GM18517 (cell line): ENCODE data around the gene ZNF154.
"Not testable (repeated sequence)": the region's sequence is repeated elsewhere in the genome, so short reads cannot be mapped to it uniquely, and the experiment has no call there.

Source experiments
- ATAC-seq: cut with Tn5 transposase; IDR thresholded peaks from one replicate; pipeline ENCODE4 v1.9.1; 2021; ENCODE audit warnings: mild to moderate bottlenecking, moderate library complexity; ENCODE audit not compliant: unreplicated experiment

The ZNF154 gene

DNA sequence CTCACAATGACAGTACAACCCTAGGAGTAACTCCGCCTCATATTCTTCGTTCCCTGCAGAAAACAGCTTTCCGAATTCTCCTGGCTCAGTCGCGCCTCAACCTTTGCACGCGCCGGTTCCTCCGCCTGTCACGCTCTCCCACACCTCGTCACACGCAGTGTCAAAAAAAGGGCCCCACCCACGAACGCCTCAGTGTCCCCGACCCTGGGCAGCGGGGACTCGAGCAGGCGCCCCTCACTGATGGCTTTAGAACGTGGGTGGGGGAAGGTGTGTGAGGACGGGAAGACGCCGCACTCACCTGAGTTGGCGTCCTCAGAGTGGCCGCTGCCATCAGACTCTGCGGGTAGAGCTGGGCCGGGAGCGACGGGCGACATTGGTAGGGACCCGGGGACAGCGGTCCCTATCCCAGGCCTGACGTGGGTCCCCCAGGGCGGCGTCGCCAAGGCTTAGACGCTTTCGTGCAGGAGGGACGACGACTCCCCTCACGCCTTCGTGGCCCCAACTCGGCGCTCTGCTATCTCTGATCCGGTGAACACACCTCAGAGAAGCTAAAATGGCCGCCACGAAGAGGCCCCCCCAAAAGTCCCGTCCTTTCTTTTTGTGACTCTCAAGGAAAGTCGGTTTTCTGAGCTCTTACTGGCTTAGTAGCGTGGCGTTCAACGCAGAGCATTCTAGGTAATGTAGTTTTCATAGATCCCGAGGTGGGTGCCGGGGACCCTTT is at the start of gene ZNF154:
TSS of gene ZNF154 (minus strand) at position 564 of the 721 bp plus-strand sequence. CDS start at position 331, 233 bp downstream.
- ATAC-seq: no peak

DNA sequence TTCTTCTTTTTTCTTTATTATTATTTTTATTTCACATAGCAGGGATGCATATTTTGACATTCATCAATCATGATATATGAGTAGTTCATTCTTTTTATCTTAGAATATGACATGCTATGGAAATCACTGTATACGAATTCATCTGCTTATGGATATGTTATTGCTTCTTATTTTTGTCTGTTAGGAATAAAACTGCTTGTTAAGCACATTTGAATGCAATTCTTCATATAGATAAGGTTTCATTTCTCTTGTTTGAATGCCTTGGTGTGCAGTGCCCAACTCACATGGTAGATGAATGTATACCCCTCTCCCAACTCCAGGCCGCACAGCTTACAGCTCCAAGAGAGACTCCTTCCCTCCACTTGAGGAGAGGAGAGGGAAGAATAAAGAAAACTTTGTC is 48.9 kb upstream of the ZNF154 start:
- ATAC-seq: no peak

DNA sequence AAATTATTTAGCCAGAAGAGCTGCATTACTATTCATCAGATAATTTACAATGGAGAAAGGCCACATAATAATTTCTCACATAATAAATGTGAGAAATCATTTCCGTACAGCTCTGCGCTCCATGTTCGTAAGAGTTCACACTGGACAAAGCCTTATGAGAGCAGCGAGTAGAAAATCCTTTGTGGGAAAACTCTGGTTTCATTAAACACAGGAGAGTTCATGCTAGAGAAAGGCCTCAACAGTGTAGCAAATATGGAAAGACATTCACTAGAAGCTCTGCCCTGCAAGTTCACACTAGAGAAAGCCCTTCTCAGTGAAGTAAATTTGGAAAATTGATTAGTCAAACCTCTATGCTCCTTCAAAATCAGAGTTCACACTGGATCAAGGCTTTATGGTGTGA is 46.0 kb upstream of the ZNF154 start:
- no peak for ATAC-seq

DNA sequence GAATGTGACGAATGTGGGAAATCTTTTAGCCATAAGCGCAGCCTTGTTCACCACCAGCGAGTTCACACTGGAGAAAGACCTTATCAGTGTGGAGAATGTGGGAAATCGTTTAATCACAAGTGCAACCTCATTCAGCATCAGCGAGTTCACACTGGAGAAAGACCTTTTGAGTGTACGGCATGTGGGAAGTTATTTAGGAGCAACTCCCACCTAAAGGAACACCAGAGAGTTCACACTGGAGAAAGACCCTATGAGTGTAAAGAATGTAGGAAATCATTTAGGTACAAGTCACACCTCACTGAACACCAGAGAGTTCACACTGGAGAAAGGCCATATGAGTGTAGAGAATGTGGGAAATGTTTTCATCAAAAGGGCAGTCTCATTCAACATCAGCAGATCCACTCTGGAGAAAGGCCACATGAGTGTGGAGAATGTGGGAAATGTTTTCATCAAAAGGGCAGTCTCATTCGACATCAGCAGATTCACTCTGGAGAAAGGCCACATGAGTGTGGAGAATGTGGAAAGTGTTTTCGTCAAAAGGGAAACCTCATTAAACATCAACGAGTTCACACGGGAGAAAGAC is 45.2 kb upstream of the ZNF154 start:
- ATAC-seq: no peak

DNA sequence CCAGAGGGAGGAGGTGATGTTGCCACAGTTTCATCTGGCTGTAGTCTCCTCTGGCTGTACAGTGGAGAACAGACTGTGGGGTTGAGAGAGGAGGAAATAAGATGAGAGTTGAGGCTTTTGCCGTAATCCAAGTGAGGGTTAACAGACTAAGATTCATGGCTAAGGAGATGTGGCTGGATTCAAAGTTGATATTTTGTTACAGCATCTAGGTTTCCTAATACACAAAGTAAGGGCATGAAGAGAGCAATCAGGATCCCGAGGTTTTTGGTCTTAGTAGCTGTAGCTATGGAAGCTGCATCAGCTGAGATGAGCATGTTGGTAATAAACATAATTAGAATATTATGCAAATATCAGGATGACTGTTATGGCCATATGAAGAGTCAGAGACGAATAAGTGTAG is 39.0 kb upstream of the ZNF154 start:
- no peak for ATAC-seq

DNA sequence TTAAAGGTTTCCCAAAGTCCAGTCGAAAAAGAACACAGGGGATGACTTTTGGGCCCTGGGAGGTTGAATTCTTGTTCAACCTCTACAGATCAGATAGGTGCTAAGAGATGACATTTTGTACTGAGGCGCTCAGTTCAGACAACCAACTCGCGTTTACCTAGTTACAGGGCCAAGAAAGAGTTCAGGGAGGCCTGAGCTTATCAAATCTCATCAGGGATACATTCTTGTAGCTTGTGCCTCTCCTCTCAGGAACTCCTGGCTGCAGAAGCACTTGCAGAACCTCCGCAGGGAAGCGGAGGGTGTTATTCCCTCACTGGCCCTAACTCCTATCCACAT is 38.4 kb upstream of the ZNF154 start:
- ATAC-seq: no peak

DNA sequence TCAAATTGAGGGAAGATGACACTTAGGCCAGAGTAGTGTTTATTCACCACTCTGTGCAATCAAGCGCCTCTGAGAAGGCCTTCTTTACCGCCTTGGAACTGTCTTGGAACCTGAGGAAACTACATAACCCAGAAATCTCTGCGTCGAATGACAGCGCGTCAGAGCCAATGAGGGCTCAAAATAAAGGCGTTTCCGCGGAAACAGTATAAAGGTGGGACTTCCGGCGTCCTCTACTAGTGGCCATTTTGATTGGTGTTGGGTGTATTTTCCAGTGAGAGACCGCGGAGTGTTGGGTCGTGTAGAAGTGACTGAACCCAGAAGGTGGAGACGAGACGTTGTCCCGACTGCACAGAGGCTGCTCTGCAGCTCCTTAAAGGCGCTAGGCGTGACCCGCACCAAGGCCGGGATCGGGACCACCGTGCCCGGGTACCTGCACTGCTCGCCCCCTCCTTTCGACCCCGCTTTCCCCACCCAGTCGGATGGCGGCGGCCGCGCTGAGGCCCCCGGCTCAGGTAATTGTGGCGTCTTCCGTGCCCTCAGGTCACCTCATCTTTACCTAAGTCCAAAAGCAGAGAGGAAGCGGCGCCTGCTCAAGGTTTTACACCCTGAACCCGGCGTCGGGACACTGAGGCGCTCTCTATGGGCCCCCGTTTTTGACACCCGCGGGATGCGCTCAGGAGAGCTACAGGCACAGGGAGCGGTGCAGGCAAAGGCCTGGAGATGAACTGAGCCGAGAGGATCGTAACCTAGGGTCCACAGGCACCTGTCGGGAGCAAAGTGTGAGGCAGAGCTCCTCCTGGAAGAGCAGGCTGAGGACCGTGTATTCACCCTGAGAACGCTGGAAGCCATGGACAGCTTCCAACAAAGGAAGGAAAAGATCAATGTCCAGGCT is 37.8 kb upstream of the ZNF154 start, which contains the start of gene ZNF776:
TSS of gene ZNF776 (plus strand) at position 236 of the 892 bp plus-strand sequence. CDS start at position 480, 244 bp downstream.
- peak; percentile 94 for ATAC-seq

DNA sequence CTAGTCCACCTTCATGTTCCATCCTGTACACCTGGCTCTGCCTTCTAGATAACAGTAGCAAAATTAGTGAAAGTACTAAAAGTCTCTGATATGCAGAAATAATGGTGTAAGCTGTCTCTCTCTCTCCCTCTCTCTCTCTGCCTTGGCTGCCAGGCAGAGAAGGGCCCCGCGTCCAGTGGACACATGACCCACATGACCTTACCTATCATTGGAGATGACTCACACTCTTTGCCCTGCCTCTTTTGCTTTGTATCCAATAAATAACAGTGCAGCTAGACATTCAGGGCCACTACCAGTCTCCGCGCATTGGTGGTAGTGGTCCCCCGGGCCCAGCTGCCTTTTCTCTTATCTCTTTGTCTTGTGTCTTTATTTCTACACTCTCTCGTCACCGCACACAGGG is 29.8 kb upstream of the ZNF154 start:
- not testable (repeated sequence) for ATAC-seq

DNA sequence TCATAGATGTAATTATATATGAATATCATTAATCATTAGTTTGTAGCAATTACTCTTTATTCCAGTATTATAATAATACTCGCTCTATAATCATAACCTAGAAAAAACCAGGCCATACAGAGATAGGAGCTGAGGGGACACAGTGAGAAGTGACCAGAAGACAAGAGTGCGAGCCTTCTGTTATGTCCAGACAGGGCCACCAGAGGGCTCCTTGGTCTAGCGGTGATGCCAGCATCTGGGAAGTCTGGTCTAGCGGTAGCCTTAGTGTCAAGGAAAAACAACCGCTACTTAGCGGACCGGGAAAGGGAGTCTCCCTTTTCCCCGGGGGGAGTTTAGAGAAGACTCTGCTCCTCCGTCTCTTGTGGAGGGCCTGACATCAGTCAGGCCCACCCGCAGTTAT is 29.3 kb upstream of the ZNF154 start:
- ATAC-seq: not testable (repeated sequence)

DNA sequence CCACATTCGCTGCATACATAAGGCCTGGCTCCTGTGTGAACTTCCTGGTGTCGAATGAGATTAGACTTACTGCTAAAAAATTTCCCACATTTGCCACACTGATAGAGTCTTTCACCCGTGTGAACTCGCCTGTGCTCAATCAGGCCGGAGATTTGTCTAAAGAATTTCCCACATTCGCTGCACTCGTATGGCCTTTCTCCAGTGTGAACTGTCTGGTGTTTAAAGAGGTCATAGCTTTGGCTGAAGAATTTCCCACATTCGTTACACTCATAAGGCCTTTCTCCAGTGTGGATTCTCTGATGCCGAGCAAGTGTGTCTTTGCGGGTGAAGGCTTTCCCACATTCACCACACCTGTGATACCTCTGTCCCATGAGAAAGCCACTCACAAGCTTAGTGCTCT is 11.9 kb upstream of the ZNF154 start:
- no peak for ATAC-seq

DNA sequence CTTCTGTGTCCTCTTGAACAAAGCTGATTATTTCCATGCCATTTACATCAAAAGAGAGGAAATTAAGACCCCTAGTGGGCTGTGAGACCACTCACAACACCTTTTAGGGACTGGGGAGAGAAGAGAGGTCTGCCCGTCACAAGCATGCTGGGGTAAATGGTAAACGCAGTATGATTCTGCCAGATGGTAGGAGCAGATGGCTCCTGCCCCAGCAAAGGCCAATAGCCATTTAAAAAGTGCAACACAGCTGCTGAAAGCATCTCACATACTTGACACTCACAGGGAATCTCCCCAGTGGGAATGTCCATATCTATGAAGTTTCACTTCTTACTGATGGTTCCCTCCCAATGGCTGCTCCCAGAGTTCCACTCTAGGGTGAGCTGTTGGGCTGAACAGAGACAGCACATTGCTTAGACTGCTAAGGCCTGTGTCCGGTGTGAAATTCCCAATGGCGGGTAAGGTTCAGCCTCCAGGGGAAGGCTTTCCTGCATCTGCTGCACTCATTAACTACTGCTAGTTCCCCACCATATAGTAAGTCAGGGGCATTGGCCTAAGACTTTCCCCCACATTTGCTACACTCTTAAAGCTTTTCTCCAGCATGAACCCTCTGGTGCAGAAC is 11.0 kb upstream of the ZNF154 start:
- no peak for ATAC-seq

DNA sequence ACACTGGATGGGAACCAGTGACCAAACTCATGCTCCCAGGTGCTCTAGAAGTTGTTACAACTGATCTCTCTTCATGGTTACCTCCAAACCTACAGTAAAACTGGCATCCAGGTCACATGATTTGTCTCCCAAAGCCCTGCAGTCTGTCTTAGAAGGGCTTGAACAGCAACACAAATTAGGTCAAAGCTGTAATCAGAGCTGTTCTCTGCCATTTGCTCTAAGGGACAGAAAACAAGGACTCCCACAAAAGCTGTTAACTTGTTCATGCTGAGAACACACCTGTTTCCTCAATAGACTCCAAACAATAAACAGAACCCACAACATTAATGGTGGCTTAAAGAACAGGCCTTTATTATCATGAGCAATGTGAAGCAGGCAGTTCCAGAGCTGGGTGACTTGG is 10.4 kb upstream of the ZNF154 start:
- ATAC-seq: no peak

DNA sequence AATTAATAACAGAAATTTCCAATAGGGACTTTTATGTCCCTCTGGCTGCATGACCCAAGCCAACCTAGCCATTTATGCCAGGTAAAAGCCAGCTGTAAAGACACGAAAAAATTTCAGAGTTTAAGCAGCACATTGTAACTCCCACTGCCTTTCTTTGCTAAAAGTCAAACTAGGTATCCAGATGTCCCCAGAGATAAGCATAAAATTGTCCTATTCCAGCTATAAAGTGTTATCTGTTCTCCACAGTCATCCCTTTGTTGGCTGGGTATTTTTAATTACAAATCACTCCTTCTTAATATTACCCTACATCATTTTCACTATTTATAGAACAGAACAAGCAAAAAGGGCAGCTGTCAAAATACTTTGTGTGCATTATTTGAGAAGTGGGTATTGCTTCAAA is 3.2 kb upstream of the ZNF154 start:
- ATAC-seq: no peak

DNA sequence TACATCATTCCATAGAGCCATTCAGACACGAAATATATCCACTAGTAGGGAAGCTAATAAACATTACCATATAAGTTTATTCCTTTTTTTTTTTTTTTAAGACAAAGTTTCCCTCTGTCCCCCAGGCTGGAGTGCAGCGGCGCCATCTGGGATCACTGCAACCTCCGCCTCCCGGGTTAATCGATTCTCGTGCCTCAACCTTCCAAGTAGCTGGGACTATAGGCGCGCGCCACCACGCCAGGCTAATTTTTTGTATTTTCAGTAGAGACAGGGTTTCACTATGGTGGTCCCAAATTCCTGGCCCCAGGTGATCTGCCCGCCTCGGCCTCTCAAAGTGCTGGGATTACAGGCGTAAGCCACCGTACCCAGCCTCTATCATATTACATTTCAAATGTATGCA is 612 bp upstream of the ZNF154 start:
- ATAC-seq: no peak

DNA sequence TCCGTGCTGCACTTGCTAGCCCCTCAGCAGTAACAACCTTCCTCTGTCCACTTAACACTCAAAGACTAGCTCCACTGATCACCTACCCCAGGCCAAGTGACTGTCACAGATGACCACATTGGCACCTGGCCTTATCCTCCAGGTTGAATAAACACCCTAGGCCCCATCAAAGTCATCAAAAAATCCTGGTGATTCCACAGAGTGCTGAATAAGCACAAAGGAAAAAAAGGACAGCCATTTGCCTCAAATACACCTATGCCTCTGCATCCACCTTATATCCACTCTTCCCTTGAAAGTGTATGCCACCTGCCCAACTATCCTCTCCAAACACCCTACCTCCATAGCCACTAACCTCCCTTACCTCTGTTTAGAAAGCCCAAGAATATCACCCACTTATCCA is 2.7 kb downstream of the ZNF154 start:
- no peak for ATAC-seq

DNA sequence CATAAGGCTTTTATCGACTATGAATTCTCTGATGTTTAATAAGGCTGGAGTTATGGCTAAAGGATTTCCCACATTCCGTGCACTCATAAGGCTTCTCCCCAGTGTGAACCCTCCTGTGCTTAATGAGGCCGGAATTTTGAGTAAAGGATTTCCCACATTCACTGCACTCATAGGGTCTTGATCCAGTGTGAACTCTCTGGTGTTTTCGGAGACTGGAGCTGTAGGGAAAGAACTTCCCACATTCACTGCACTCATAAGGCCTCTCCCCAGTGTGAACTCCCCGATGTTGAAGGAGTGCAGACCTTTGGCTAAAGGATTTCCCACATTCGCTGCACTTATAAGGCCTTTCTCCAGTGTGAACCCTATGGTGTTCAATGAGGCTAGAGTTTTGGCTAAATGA is 7.4 kb downstream of the ZNF154 start:
- no peak for ATAC-seq

DNA sequence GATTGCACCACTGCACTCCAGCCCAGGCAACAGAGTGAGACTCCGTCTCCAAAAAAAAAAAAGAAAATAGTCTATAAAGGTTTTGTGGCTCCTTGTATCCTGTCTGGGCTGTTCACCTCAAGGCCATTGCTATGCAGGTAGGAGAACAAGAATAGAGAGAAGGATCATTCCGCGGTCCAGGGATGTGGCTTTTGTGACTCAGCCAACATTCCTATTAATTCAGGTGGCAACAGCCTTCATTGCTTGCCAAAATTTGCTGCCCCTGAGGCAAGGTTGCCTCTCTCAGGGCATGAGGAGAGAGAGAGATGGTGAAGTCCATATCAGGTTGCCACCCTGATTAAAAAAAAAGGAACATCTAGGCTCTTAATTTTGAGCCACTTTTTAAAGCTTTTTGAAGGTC is 19.3 kb downstream of the ZNF154 start:
- no peak for ATAC-seq

DNA sequence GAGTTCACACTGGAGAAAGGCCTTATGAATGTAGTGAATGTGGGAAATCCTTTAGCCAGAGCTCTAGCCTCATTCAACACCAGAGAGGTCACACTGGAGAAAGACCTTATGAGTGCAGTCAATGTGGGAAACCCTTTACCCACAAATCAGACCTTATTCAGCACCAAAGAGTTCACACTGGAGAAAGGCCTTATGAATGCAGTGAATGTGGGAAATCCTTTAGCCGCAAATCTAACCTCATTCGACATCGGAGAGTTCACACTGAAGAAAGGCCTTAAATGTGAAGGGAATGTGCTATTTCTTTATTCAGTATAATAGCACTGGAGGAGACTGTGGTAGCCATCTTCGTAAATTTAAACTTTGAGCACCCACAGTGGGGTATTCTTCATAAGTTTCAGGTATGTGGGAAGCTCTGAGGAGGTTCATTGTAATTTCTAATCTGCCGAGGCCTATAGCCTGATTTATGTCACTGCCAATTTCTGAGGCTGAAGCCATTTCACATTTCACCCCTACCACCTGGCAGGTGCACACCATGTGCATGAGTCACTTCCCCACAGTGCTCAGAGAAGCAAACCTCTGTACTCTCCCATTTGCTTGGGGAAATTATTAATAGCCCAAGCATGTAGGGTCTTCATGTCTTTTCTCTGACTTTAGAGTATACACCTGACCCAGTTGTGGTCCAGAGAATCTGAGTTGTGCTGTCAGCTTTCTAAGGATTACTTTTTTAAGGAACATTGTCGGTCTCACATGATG is 20.8 kb downstream of the ZNF154 start:
- ATAC-seq: no peak

DNA sequence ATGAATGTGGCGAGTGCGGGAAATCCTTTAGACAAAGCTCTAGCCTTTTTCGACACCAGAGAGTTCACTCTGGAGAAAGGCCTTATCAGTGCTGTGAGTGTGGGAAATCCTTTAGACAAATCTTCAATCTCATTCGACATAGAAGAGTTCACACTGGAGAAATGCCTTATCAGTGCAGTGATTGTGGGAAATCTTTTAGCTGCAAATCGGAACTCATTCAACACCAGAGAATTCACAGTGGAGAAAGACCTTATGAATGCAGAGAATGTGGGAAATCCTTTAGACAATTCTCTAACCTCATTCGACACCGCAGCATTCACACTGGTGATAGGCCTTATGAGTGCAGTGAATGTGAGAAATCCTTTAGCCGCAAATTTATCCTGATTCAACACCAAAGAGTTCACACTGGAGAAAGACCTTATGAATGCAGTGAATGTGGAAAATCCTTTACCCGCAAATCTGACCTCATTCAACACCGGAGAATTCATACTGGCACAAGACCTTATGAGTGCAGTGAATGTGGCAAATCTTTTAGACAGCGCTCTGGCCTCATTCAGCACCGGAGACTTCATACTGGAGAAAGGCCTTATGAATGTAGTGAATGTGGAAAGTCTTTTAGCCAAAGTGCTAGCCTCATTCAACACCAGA is 21.5 kb downstream of the ZNF154 start:
- ATAC-seq: no peak

DNA sequence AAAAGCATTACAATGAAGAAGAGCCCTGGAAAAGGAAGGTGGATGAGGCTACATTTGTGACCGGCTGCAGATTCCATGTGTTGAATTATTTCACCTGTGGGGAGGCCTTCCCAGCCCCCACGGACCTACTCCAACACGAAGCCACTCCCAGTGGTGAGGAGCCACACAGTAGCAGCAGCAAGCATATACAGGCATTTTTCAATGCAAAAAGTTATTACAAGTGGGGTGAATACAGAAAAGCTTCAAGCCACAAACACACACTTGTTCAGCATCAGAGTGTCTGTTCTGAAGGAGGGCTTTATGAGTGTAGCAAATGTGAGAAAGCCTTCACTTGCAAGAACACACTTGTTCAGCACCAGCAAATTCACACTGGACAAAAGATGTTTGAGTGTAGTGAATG is 22.3 kb downstream of the ZNF154 start:
- ATAC-seq: no peak
